ENCODE measurements around the gene AKAP5.

The AKAP5 gene

GRCh38 chr14:64474698-64475097, 9.4 kb downstream of the AKAP5 start:
- WGBS (ENCODE audit: insufficient coverage, insufficient read length), result no CpG with 5 or more reads among the region's 4 CpGs
- Histone ChIP-seq H3K9me3 (ENCODE audit: control insufficient read depth, insufficient read depth, low read length) (no peaks in the 10 kb centered on the region), H3K4me3 (ENCODE audit: low read length) (no peak overlapping the region), H3K36me3 (ENCODE audit: control insufficient read depth, insufficient read depth, low read length) (no peaks in the 10 kb centered on the region), H3K4me1 (ENCODE audit: control insufficient read depth, insufficient read depth, low read length) (no peaks in the 10 kb centered on the region), H3K27ac (ENCODE audit: low read length) (no peak overlapping the region), H3K27me3 (ENCODE audit: control insufficient read depth, insufficient read depth, low read length) (no peaks in the 10 kb centered on the region)
- DNase-seq (ENCODE audit: low read depth, low spot score), result no peak

- Histone ChIP-seq H3K27me3 (ENCODE audit: control insufficient read depth, insufficient read depth, low read length) (no peaks in the 10 kb centered on the region), H3K4me1 (ENCODE audit: control insufficient read depth, insufficient read depth, low read length) (no peaks in the 10 kb centered on the region), H3K4me3 (ENCODE audit: low read length) (no peak overlapping the region), H3K36me3 (ENCODE audit: control insufficient read depth, insufficient read depth, low read length) (no peaks in the 10 kb centered on the region), H3K9me3 (ENCODE audit: control insufficient read depth, insufficient read depth, low read length) (no peaks in the 10 kb centered on the region), H3K27ac (ENCODE audit: low read length) (no peak overlapping the region)
- WGBS (ENCODE audit: insufficient coverage, insufficient read length), result no CpG with 5 or more reads among the region's 8 CpGs
- no peak for DNase-seq (ENCODE audit: low read depth, low spot score)
These were observed 10.4 kb downstream of the AKAP5 start for GRCh38 chr14:64475585-64476273.

GRCh38 chr14:64476438-64476837, 11.1 kb downstream of the AKAP5 start:
- no peak for DNase-seq (ENCODE audit: low read depth, low spot score)
- no peaks in the 10 kb centered on the region for H3K9me3 ChIP-seq (ENCODE audit: control insufficient read depth, insufficient read depth, low read length)
- no CpG with 5 or more reads among the region's 8 CpGs for WGBS (ENCODE audit: insufficient coverage, insufficient read length)
- no peaks in the 10 kb centered on the region for H3K27me3 ChIP-seq (ENCODE audit: control insufficient read depth, insufficient read depth, low read length)
- H3K4me3 ChIP-seq (ENCODE audit: low read length), result no peak overlapping the region
- no peaks in the 10 kb centered on the region for H3K36me3 ChIP-seq (ENCODE audit: control insufficient read depth, insufficient read depth, low read length)
- no peaks in the 10 kb centered on the region for H3K4me1 ChIP-seq (ENCODE audit: control insufficient read depth, insufficient read depth, low read length)
- H3K27ac ChIP-seq (ENCODE audit: low read length), result no peak overlapping the region

- no peaks in the 10 kb centered on the region for H3K27me3 ChIP-seq (ENCODE audit: control insufficient read depth, insufficient read depth, low read length)
- H3K27ac ChIP-seq (ENCODE audit: low read length), result no peak overlapping the region
- no peaks in the 10 kb centered on the region for H3K4me1 ChIP-seq (ENCODE audit: control insufficient read depth, insufficient read depth, low read length)
- no peak for DNase-seq (ENCODE audit: low read depth, low spot score)
- H3K9me3 ChIP-seq (ENCODE audit: control insufficient read depth, insufficient read depth, low read length), result no peaks in the 10 kb centered on the region
- no peak overlapping the region for H3K4me3 ChIP-seq (ENCODE audit: low read length)
- no peaks in the 10 kb centered on the region for H3K36me3 ChIP-seq (ENCODE audit: control insufficient read depth, insufficient read depth, low read length)
These were observed 13.4 kb downstream of the AKAP5 start for GRCh38 chr14:64478634-64479250.

GRCh38 chr14:64488590-64489099, 23.3 kb downstream of the AKAP5 start:
- Histone ChIP-seq H3K27ac (ENCODE audit: low read length) (no peak overlapping the region), H3K9me3 (ENCODE audit: control insufficient read depth, insufficient read depth, low read length) (no peaks in the 10 kb centered on the region), H3K27me3 (ENCODE audit: control insufficient read depth, insufficient read depth, low read length) (no peaks in the 10 kb centered on the region), H3K4me3 (ENCODE audit: low read length) (no peak overlapping the region), H3K4me1 (ENCODE audit: control insufficient read depth, insufficient read depth, low read length) (no peaks in the 10 kb centered on the region), H3K36me3 (ENCODE audit: control insufficient read depth, insufficient read depth, low read length) (peaks cover 9% of the 10 kb centered on the region; the same call in 1 of the 2 replicates)
- 100% methylated on average over 1 of the region's 5 CpGs for WGBS (ENCODE audit: insufficient coverage, insufficient read length)
- DNase-seq (ENCODE audit: low read depth, low spot score), result no peak

- H3K36me3 ChIP-seq (ENCODE audit: control insufficient read depth, insufficient read depth, low read length), result peaks cover 7% of the 10 kb centered on the region; the same call in 1 of the 2 replicates
These were observed 26.3 kb downstream of the AKAP5 start for GRCh38 chr14:64491637-64492036.

GRCh38 chr14:64493455-64493854, 28.2 kb downstream of the AKAP5 start:
- Histone ChIP-seq H3K4me3 (ENCODE audit: low read length) (no peak overlapping the region), H3K27ac (ENCODE audit: low read length) (no peak overlapping the region), H3K4me1 (ENCODE audit: control insufficient read depth, insufficient read depth, low read length) (no peaks in the 10 kb centered on the region), H3K9me3 (ENCODE audit: control insufficient read depth, insufficient read depth, low read length) (no peaks in the 10 kb centered on the region), H3K27me3 (ENCODE audit: control insufficient read depth, insufficient read depth, low read length) (no peaks in the 10 kb centered on the region), H3K36me3 (ENCODE audit: control insufficient read depth, insufficient read depth, low read length) (no peaks in the 10 kb centered on the region)
- WGBS (ENCODE audit: insufficient coverage, insufficient read length), result no CpG with 5 or more reads among the region's 3 CpGs
- no peak for DNase-seq (ENCODE audit: low read depth, low spot score)

More at GRCh38 chr14:64491637-64492036, 26.3 kb downstream of the AKAP5 start:
- DNase-seq (ENCODE audit: low read depth, low spot score), result no peak
- H3K27me3 ChIP-seq (ENCODE audit: control insufficient read depth, insufficient read depth, low read length), result no peaks in the 10 kb centered on the region
- WGBS (ENCODE audit: insufficient coverage, insufficient read length), result no CpG with 5 or more reads among the region's 2 CpGs
- no peak overlapping the region for H3K27ac ChIP-seq (ENCODE audit: low read length)
- no peak overlapping the region for H3K4me3 ChIP-seq (ENCODE audit: low read length)
- no peaks in the 10 kb centered on the region for H3K4me1 ChIP-seq (ENCODE audit: control insufficient read depth, insufficient read depth, low read length)
- H3K9me3 ChIP-seq (ENCODE audit: control insufficient read depth, insufficient read depth, low read length), result no peaks in the 10 kb centered on the region

GRCh38 chr14:64495252-64495651, 30.0 kb downstream of the AKAP5 start:
- Histone ChIP-seq H3K27ac (ENCODE audit: low read length) (no peak overlapping the region), H3K4me1 (ENCODE audit: control insufficient read depth, insufficient read depth, low read length) (no peaks in the 10 kb centered on the region), H3K27me3 (ENCODE audit: control insufficient read depth, insufficient read depth, low read length) (no peaks in the 10 kb centered on the region), H3K36me3 (ENCODE audit: control insufficient read depth, insufficient read depth, low read length) (no peaks in the 10 kb centered on the region), H3K4me3 (ENCODE audit: low read length) (no peak overlapping the region), H3K9me3 (ENCODE audit: control insufficient read depth, insufficient read depth, low read length) (no peaks in the 10 kb centered on the region)
- DNase-seq (ENCODE audit: low read depth, low spot score), result no peak

GRCh38 chr14:64496764-64497163, 31.5 kb downstream of the AKAP5 start:
- no peaks in the 10 kb centered on the region for H3K36me3 ChIP-seq (ENCODE audit: control insufficient read depth, insufficient read depth, low read length)
- no peaks in the 10 kb centered on the region for H3K9me3 ChIP-seq (ENCODE audit: control insufficient read depth, insufficient read depth, low read length)
- no peak overlapping the region for H3K4me3 ChIP-seq (ENCODE audit: low read length)
- H3K27me3 ChIP-seq (ENCODE audit: control insufficient read depth, insufficient read depth, low read length), result no peaks in the 10 kb centered on the region
- no peaks in the 10 kb centered on the region for H3K4me1 ChIP-seq (ENCODE audit: control insufficient read depth, insufficient read depth, low read length)
- H3K27ac ChIP-seq (ENCODE audit: low read length), result no peak overlapping the region
- no peak for DNase-seq (ENCODE audit: low read depth, low spot score)

- Histone ChIP-seq H3K36me3 (ENCODE audit: control insufficient read depth, insufficient read depth, low read length) (no peaks in the 10 kb centered on the region), H3K4me1 (ENCODE audit: control insufficient read depth, insufficient read depth, low read length) (no peaks in the 10 kb centered on the region; the same call in 1 of the 2 replicates), H3K4me3 (ENCODE audit: low read length) (no peak overlapping the region), H3K9me3 (ENCODE audit: control insufficient read depth, insufficient read depth, low read length) (no peaks in the 10 kb centered on the region), H3K27ac (ENCODE audit: low read length) (no peak overlapping the region), H3K27me3 (ENCODE audit: control insufficient read depth, insufficient read depth, low read length) (no peaks in the 10 kb centered on the region)
- no CpG with 5 or more reads among the region's 1 CpG for WGBS (ENCODE audit: insufficient coverage, insufficient read length)
- no peak for DNase-seq (ENCODE audit: low read depth, low spot score)
These were observed 34.8 kb downstream of the AKAP5 start for GRCh38 chr14:64500088-64500487.
